Tibial nerve (tissue), 3 donors: ENCODE measurements around the gene NPR1.

Experiments
- CTCF ChIP-seq, 5 experiments: fragments of 200-600 bp in 3 of 5; fragments of 450-650 bp in 2 of 5; sonication (generic) in 3 of 5; IDR thresholded peaks; one replicate each; pipeline ENCODE4 v1.5.1; 2016 to 2019; ENCODE audit warnings: antibody characterized with exemption in 5 of 5, mild to moderate bottlenecking in 3 of 5, moderate library complexity in 2 of 5
- POLR2A ChIP-seq, 2 donors: fragments of 450-650 bp; IDR thresholded peaks; one replicate each; pipeline ENCODE4 v1.6.1; 2017; ENCODE audit warnings: antibody characterized with exemption in 2 of 2, mild to moderate bottlenecking in 2 of 2, moderate library complexity in 2 of 2

GRCh38 chr1:153685544-153686340, 7.3 kb downstream of the NPR1 start:
- TF ChIP-seq CTCF (IDR thresholded peaks at IDR 0.05), result no peak
- no peak for TF ChIP-seq POLR2A (IDR thresholded peaks at IDR 0.05)
